H9 (cell line): ENCODE results near the gene EFL1. TPM values are rescaled to one million over a fixed set of nuclear protein-coding genes. Genes with fewer than 3 reads are reported as not detected.

ENCODE experiments used
- DNase-seq: peaks from one replicate; pipeline ENCODE4 v3.0.0-alpha.2; 2017
- H2AFZ ChIP-seq: one replicate; pipeline ENCODE4 v1.6.1; 2013; ENCODE audit warnings: mild to moderate bottlenecking, low read length, control low read depth, moderate library complexity
- H2AK5ac ChIP-seq: 2 replicates; pipeline ENCODE4 v1.6.1; 2013; ENCODE audit warnings: low read length, control low read depth, mixed read lengths; ENCODE audit not compliant: insufficient read length
- H2BK120ac ChIP-seq: one replicate; pipeline ENCODE4 v1.6.1; 2013; ENCODE audit warnings: low read depth, mild to moderate bottlenecking, low read length, control low read depth, inconsistent platforms; ENCODE audit not compliant: poor library complexity, severe bottlenecking
- H2BK12ac ChIP-seq: 2 replicates; pipeline ENCODE4 v1.6.1; 2013; ENCODE audit warnings: low read length, control low read depth, mixed read lengths, low read depth; ENCODE audit not compliant: insufficient read length
- H2BK15ac ChIP-seq: 2 replicates; pipeline ENCODE4 v1.6.1; 2013; ENCODE audit warnings: low read depth, low read length, control low read depth
- H2BK20ac ChIP-seq: one replicate; pipeline ENCODE4 v1.6.1; 2013; ENCODE audit warnings: low read depth, mild to moderate bottlenecking, low read length, control low read depth, inconsistent platforms; ENCODE audit not compliant: poor library complexity, severe bottlenecking
- H2BK5ac ChIP-seq: 2 replicates; pipeline ENCODE4 v1.6.1; 2013; ENCODE audit warnings: low read length, control low read depth, mixed read lengths; ENCODE audit not compliant: insufficient read length
- H3K14ac ChIP-seq: 2 replicates; pipeline ENCODE4 v1.6.1; 2013; ENCODE audit warnings: low read length, control low read depth; ENCODE audit not compliant: insufficient read depth
- H3K18ac ChIP-seq: 2 replicates; pipeline ENCODE4 v1.6.1; 2013; ENCODE audit warnings: low read depth, mild to moderate bottlenecking, mixed read lengths, low read length, control low read depth; ENCODE audit not compliant: insufficient read length
- H3K23ac ChIP-seq: 2 replicates; pipeline ENCODE4 v1.6.1; 2013; ENCODE audit warnings: low read length, control low read depth, mixed read lengths, low read depth; ENCODE audit not compliant: insufficient read length
- H3K23me2 ChIP-seq: 2 replicates; pipeline ENCODE4 v1.6.1; 2013; ENCODE audit warnings: low read depth, mild to moderate bottlenecking, mixed read lengths, low read length, control low read depth; ENCODE audit not compliant: insufficient read length, poor library complexity, severe bottlenecking
- H3K27ac ChIP-seq: 2 replicates; pipeline ENCODE4 v1.5.1; 2013; ENCODE audit warnings: low read length, control low read depth, mixed read lengths, low read depth; ENCODE audit not compliant: insufficient read length
- H3K27me3 ChIP-seq: 2 replicates; pipeline ENCODE4 v1.6.1; 2013; ENCODE audit warnings: low read length, control low read depth, inconsistent platforms; ENCODE audit not compliant: insufficient read depth
- H3K4ac ChIP-seq: 2 replicates; pipeline ENCODE4 v1.6.1; 2013; ENCODE audit warnings: low read depth, mild to moderate bottlenecking, control low read depth, inconsistent platforms, low read length, moderate library complexity
- H3K4me1 ChIP-seq: 2 replicates; pipeline ENCODE4 v1.6.1; 2013; ENCODE audit warnings: low read length, control low read depth, inconsistent platforms; ENCODE audit not compliant: insufficient read depth
- H3K4me2 ChIP-seq: 2 replicates; pipeline ENCODE4 v1.6.1; 2013; ENCODE audit warnings: low read length, control low read depth, mixed read lengths; ENCODE audit not compliant: insufficient read length, insufficient read depth
- H3K56ac ChIP-seq: 2 replicates; pipeline ENCODE4 v1.6.1; 2013; ENCODE audit warnings: low read depth, mild to moderate bottlenecking, mixed read lengths, low read length, control low read depth; ENCODE audit not compliant: insufficient read length
- H3K79me1 ChIP-seq: 2 replicates; pipeline ENCODE4 v1.6.1; 2013; ENCODE audit warnings: low read depth, mild to moderate bottlenecking, moderate library complexity, low read length, control low read depth, inconsistent platforms; ENCODE audit not compliant: insufficient read depth, poor library complexity, severe bottlenecking
- H3K79me2 ChIP-seq: 2 replicates; pipeline ENCODE4 v1.6.1; 2013; ENCODE audit warnings: low read length, control low read depth, inconsistent platforms; ENCODE audit not compliant: insufficient read depth
- H3K9ac ChIP-seq: 2 replicates; pipeline ENCODE4 v1.6.1; 2013; ENCODE audit warnings: low read length, control low read depth, mixed read lengths; ENCODE audit not compliant: insufficient read length; ENCODE audit errors: extremely low read depth
- H3K9me3 ChIP-seq: one replicate; pipeline ENCODE4 v1.6.1; 2013; ENCODE audit warnings: low read depth, low read length, inconsistent platforms; ENCODE audit not compliant: control insufficient read depth
- H3T11ph ChIP-seq: one replicate; pipeline ENCODE4 v1.6.1; 2013; ENCODE audit warnings: mild to moderate bottlenecking, low read length, control low read depth, inconsistent platforms
- H4K20me1 ChIP-seq: one replicate; pipeline ENCODE4 v1.6.1; 2013; ENCODE audit not compliant: control insufficient read depth, insufficient read length, insufficient read depth
- H4K5ac ChIP-seq: 2 replicates; pipeline ENCODE4 v1.6.1; 2013; ENCODE audit warnings: low read depth, mild to moderate bottlenecking, mixed read lengths, low read length, control low read depth; ENCODE audit not compliant: insufficient read length
- H4K8ac ChIP-seq: replicated peaks from 2 replicates; pipeline ENCODE4 v1.6.1; 2013; ENCODE audit warnings: low read length, control low read depth, mixed read lengths, low read depth; ENCODE audit not compliant: insufficient read length
- H4K91ac ChIP-seq: 2 replicates; pipeline ENCODE4 v1.6.1; 2013; ENCODE audit warnings: low read depth, mild to moderate bottlenecking, moderate library complexity, mixed read lengths, low read length, control low read depth; ENCODE audit not compliant: insufficient read length
- H3K27ac Mint-ChIP-seq, 3 experiments: 2 replicates in 2 of 3; 3 replicates in 1 of 3; pipeline ENCODE4 v1.8.0; 2020 to 2021; ENCODE audit warnings: mixed read lengths in 3 of 3, mild to moderate bottlenecking in 1 of 3, moderate library complexity in 1 of 3
- H3K27me3 Mint-ChIP-seq: 2 replicates; pipeline ENCODE4 v1.8.0; 2021; ENCODE audit warnings: low read depth, mild to moderate bottlenecking, moderate library complexity, mixed read lengths
- H3K36me3 Mint-ChIP-seq, 3 experiments: 2 replicates in 2 of 3; 3 replicates in 1 of 3; pipeline ENCODE4 v1.8.0; 2020 to 2021; ENCODE audit warnings: low read depth in 3 of 3, mixed read lengths in 3 of 3; ENCODE audit not compliant: insufficient read depth in 1 of 3
- H3K4me1 Mint-ChIP-seq, 2 experiments: 2 replicates each; pipeline ENCODE4 v1.8.0; 2020; ENCODE audit warnings: mixed read lengths in 2 of 2
- H3K4me3 Mint-ChIP-seq, 2 experiments: 2 replicates in 1 of 2; 3 replicates in 1 of 2; pipeline ENCODE4 v1.8.0; 2020 to 2021; ENCODE audit warnings: mild to moderate bottlenecking in 2 of 2, mixed read lengths in 2 of 2, moderate library complexity in 1 of 2
- H3K9me3 Mint-ChIP-seq, 2 experiments: 2 replicates in 1 of 2; 3 replicates in 1 of 2; pipeline ENCODE4 v1.8.0; 2020; ENCODE audit warnings: mild to moderate bottlenecking in 2 of 2, mixed read lengths in 2 of 2, moderate library complexity in 1 of 2
- CTCF ChIP-seq: fragments of 200-600 bp; sonication (generic); conservative IDR thresholded peaks from 3 replicates; pipeline ENCODE4 v1.8.0; 2021; ENCODE audit warnings: antibody characterized with exemption, mild to moderate bottlenecking
- WGBS: extraction: QIAGEN DNeasy Blood & Tissue Kit; methylation state at CpG from one replicate; pipeline ENCODE4 v1.1.7; 2013; ENCODE audit warnings: missing lambda C conversion rate, low lambda C conversion rate, mixed read lengths; ENCODE audit not compliant: insufficient read length; ENCODE audit errors: extremely low coverage; 5-methylcytosine and 5-hydroxymethylcytosine counted together
- total RNA-seq: library from RNA; stranded (reverse); gene quantifications from 2 replicates; pipeline ENCODE4 v1.2.1, GENCODE V29; 2021

The EFL1 gene
- total RNA-seq, 1 experiment from 2014 or later, result 29.4 TPM

DNA sequence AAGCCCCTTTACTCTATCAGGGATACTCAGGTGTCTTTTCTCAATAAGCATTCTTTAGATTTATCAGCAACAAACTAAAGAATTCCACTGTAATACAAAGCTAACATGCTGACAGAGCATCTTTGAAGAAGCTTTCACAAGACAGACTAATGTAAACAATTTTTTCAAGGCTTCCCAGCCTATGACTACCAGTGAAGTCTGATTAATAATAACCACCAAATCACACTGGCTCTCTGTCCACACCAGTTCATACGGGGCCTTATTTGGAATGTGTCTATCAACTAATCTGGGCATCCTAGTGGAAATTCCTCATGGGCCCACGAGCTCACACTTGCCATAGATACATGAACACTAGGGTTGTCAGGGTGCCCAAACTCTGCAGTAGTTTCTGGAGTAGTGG lies 84.5 kb downstream of the EFL1 start:
- H3K79me1 ChIP-seq, result no peaks in the 10 kb centered on the region
- H2BK120ac ChIP-seq, result no peak overlapping the region
- no peaks in the 10 kb centered on the region for H4K20me1 ChIP-seq
- no peaks in the 10 kb centered on the region for H3K23me2 ChIP-seq
- no peaks in the 10 kb centered on the region for H3K27me3 ChIP-seq
- Mint-ChIP-seq H3K9me3 (no peaks in the 10 kb centered on the region), H3K27ac (peak overlapping the region in 1 of 3 experiments; percentile 71; a peak in 1 of 7 replicates), H3K27me3 (no peaks in the 10 kb centered on the region), H3K36me3 (no peaks in the 10 kb centered on the region), H3K4me1 (peaks cover 5 to 9% of the 10 kb centered on the region in 2 experiments; a peak in 3 of 4 replicates), H3K4me3 (no peak overlapping the region)
- H3K23ac ChIP-seq, result no peak overlapping the region
- no peak for DNase-seq
- H3K9ac ChIP-seq, result no peak overlapping the region
- no peak overlapping the region for H3T11ph ChIP-seq
- no CpG with 5 or more reads among the region's 2 CpGs for WGBS
- no peak overlapping the region for H3K27ac ChIP-seq
- no peak overlapping the region for H4K91ac ChIP-seq
- H2BK5ac ChIP-seq, result no peak overlapping the region
- H2BK12ac ChIP-seq, result no peak overlapping the region
- TF ChIP-seq CTCF, result no peak
- H3K79me2 ChIP-seq, result no peaks in the 10 kb centered on the region
- H2AK5ac ChIP-seq, result no peak overlapping the region
- no peak overlapping the region for H3K56ac ChIP-seq
- H2AFZ ChIP-seq, result no peak overlapping the region
- no peak overlapping the region for H2BK15ac ChIP-seq
- no peak overlapping the region for H3K14ac ChIP-seq
- H3K9me3 ChIP-seq, result no peaks in the 10 kb centered on the region
- no peak overlapping the region for H2BK20ac ChIP-seq
- H4K8ac ChIP-seq, result no peak overlapping the region
- H4K5ac ChIP-seq, result no peak overlapping the region
- H3K4me1 ChIP-seq, result no peaks in the 10 kb centered on the region
- H3K4me2 ChIP-seq, result no peak overlapping the region
- H3K4ac ChIP-seq, result no peak overlapping the region
- H3K18ac ChIP-seq, result no peak overlapping the region
